Hepatic stellate cell (primary cell): Measurements from ENCODE around the gene IGFN1.

Experiments
- DNase-seq: peaks from one replicate; pipeline ENCODE4 v3.0.0; 2011; ENCODE audit warnings: low spot score

The IGFN1 gene

DNA sequence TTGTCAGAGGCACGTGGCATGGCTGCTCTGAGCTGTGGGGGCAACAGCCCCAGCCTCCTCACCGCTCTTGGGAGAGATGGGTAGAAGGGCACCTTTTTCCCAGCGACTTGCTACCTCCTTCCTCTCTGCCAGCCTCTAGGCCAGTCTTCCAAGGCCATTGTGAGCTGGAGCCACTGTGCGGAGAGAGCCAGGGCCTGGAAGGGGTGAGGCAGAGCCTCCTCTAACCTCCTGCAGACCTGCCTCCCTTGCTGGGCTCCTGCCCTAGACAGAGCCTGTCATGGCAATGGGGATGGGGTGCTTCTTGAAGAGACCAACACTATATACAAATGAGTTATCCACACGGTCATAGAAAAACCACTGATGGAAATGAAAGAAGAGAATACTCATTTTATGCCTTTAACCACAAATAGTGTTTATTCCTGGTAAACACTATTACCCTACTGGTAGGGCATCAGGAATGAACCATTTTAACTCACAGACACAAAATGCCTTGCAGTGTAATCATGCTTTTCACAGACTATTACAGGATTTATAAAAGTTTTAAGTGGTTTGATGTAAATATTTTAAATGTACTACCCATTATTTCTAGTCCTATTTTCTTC, 5.0 kb upstream of the IGFN1 start:
- DNase-seq: no peak

DNA sequence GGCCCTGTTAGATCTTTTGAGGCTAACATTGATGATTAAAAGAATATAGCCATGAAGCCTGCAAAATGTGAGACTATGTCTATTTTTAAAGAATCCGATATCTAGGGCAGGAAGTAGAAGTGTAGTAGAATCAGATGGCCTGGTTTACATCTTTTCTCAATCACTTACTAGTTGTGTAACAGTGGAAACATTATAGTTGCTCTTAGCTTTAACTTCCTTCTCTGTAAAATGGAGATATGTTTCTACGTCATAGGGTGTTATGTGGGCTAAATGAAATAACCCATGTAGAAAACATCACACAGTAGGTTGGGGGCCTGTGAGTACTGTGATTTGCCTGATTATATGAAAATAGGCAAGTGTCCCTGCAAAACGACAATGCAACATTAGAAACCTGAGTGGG, 4.4 kb upstream of the IGFN1 start:
- DNase-seq: no peak

DNA sequence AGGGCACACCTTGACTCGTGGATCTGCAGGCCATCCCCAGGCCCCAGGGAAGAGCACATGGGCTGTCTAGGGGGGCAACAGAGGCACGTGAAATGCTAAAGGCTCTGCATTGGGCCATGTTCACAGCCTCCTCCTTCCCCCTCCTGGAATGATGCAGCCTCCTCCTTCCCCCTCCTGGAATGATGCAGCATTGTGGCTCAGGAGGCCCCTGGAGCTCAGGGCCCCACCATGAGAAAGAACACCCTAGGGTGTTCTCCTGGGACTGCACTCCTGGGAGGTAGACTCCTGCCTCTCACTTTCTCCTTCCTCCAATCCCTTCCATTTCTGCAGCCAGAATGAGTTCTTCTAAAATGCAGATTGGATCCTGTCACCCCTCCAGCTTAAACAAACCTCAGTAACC, 1.5 kb upstream of the IGFN1 start:
- no peak for DNase-seq

DNA sequence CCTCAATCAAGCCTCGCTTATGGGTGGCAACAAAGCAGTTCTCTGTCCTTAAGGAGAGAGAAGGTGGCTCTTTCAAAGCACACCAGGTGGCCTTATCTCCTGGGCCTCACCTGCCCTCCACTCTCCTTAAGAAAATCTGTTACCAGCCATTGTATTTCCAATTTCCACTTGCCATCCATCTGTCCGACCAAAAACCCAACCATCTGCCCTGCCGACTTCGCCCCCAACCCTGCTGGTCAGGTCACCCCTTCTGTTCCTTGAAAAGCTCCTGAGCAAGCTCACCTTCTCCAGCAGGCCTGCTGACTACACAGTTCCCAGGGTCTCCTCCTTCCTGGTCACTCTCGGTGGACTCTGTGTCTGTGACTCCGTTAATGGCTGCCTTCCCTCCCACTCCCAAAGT, 619 bp upstream of the IGFN1 start:
- no peak for DNase-seq

DNA sequence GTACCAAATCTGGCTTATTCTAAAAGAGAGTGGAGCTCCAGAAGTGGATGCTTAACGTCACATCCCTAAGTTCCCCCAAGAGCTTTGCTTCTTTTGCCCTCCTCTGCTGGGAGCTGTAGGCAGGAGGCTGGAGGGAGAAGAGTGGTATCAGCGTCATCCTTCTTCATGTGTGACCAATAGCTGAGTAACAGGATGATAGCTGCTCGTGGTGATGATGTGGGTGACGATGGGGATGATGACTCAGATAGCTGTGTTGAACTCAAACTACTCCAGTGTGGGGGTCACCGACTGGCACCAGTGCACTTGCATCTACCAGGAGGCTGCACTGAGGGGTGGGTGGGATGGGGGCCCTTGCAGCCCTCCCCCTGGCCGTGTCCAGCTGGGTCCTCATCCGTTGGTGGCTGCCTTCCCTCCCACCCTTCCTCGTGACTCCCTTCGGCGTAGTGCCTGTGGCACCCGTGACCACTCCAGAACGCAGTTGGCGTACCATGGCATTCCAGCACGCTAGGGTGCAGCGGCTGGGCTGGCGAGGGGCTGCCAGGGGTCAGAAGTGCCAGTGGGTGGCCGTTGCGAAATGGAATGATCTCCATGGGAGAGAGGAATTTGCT, 1.1 kb downstream of the IGFN1 start:
- peak; percentile 87 for DNase-seq

DNA sequence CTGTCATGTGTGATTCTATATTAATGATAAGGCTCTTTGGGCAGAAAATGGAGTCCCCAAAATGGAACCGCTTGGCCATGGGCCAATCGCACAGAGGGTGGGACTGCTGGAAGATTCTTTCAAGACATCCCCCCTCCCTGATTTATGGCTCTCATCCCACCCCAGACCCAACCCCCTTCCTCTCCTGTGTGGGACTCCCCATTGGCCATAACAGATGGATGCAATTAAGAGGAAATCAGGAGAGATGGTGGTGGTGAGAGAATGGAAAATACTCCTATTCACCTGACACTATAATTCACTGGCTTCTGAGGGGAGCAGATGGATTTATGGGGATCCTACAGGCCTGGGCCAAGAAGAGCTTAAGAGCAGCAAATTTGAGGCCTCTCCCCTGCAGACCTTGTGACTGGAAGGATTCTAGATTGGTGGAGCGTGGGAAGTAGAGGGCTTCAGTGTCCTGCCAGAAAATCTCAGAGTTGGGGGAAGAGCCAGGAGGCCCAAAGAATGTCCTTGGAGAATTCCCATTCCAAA, 1.7 kb downstream of the IGFN1 start:
- no peak for DNase-seq

DNA sequence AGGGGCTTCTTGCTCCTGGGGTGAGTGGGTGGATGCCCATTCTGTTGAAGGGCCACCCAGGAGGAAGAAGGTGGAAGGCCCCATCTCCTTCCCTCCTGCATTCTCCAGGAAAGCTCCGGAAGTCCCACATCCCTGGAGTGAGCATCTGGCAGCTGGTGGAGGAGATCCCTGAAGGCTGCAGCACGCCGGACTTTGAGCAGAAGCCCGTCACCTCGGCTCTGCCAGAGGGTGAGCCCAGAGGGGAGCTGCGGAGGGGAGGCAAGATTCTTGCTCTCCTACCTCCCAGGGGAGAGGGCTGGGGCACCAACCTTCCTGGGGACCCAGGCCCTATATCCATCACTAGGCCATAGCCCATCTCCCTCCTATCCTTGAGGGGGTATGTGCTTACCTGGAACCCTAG, 3.4 kb downstream of the IGFN1 start:
- DNase-seq: no peak

DNA sequence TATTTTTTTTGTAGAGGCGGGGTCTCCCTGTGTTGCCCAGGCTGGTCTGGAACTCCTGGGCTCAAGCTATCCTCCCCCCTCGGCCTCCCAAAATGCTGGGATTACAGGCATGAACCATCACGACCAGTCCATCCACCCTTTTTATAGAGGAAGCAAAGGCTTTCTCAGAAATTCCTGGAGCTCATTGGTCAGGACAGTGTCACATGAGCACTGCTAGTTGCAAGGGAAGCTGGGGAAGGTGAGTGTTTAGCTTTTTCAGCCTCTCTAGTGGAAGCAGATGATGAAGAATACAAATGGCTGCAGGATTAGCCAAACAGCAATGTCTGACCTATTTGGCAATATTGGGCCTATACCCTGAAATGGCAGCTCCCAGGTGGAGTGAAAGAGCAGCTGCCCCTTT, 8.0 kb downstream of the IGFN1 start:
- no peak for DNase-seq

DNA sequence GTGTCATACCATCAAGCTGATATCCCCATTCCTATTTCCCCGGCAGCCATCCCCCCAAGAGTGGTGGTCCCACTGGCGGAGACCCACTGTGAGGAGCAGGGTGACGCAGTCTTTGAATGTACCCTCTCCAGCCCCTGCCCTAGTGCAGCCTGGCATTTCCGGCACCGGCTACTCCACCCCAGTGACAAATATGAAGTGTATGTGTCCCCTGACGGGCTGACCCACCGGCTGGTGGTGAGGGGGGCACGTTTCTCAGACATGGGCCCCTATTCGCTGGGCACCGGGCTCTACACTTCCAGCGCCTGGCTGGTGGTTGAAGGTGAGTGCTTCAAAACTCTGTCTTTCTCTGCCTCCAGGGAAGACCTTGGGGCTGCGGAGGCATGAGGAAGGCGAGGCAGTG, 14.4 kb downstream of the IGFN1 start:
- no peak for DNase-seq

DNA sequence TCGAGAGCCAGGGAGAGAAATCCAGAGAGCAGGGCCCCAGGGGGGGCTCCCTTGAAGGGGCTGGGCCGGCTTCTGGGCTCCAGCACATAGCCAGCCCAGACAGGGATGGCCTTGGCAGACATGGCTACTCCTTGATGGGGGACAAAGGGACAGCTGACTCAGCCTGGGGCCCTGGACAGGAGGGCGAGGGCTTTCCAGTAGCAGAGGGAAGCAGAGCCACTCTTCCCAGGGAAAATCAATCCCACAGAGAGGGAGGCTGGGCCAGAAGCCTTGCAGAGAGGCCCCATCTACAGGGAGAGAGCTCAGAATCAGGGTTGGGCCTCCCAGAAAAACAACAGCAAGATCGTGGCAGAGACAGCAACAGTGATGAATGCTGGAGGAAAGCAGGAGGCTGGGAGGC, 15.6 kb downstream of the IGFN1 start:
- DNase-seq: no peak

DNA sequence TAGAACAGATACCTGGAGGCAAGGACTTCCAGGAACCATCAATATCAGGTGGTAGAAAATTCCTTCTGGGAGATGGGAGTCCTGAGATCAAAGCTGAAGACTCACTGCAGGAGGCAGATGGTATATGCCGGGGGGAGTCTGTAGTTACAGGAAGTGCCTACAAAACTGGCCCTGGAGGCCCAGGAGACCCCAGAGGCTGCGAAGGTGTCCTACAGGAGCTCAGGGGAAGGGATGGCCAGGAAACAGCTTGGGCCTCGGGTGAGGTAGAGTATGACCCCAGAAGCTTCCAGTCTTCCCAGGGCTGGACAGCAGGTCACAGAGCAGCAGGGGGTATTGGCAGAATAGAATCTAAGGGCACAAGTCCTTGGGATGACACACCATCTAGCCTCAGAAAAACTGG, 16.4 kb downstream of the IGFN1 start:
- no peak for DNase-seq

DNA sequence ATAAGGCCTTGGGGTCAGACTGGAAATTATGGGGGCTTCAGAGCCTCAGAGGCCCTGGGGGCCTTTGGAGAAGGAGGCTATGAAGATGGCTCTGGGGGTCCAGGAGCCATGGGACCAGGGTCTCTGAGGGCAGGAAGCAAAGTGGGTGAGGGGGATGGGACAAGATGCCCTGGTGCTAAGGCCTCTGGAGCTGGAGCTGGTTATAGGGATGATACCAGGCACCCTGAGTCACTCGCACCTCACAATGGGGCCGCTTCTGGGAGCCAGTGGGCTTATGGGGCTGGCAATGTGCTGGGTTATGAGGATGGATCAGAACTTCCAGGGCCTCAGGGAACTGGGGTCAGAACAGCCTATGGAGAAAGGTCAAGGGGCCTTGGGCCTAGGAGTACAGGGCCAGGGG, 17.6 kb downstream of the IGFN1 start:
- DNase-seq: no peak

DNA sequence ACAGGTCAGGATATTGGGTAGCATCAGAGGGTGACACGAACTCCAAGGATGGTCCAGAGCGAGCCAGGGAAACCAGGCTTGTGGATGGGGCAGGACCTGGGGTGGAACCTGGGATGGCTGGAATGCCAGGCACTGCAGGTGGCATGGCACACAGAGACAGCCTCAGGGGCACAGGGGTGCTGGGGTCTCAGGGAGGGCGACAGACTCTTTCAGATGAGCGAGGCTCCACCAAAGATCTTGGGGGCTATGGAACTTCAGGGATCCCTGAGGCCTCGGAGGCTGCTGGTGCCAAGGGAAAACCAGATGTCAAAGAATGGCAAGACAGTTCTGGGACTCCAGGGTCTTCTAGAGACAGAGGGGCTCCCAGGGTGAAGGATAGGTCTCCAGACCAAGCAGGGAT, 21.4 kb downstream of the IGFN1 start:
- no peak for DNase-seq

DNA sequence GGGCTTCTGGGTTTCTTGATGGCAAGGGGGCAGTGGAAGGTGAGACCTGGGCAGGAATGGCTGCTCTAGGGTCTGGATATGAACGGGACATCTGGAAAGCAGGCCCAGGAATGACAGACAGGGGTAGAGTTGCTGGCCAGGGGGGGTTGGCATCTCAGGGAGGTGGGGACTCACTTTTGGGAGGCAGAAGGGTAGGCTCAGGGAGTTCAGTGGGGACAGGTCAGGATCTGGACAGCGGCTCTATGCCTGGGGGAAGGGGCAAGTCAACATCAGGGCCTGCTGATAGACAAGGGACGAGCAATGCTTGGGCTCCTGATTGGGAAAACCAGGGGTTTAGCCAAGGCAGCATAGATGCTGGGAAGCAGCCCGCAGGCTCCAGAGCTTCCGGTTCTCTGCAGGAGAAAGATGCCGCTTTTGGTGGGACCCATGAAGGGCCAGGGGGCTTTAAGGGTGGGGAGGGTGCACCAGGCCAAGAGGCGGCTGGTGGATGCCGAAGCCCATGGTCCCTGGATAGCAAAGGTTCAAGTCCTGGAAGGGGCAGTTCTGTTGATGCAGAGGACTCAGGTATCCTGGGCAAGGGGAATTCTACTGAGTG, 21.9 kb downstream of the IGFN1 start:
- DNase-seq: no peak

DNA sequence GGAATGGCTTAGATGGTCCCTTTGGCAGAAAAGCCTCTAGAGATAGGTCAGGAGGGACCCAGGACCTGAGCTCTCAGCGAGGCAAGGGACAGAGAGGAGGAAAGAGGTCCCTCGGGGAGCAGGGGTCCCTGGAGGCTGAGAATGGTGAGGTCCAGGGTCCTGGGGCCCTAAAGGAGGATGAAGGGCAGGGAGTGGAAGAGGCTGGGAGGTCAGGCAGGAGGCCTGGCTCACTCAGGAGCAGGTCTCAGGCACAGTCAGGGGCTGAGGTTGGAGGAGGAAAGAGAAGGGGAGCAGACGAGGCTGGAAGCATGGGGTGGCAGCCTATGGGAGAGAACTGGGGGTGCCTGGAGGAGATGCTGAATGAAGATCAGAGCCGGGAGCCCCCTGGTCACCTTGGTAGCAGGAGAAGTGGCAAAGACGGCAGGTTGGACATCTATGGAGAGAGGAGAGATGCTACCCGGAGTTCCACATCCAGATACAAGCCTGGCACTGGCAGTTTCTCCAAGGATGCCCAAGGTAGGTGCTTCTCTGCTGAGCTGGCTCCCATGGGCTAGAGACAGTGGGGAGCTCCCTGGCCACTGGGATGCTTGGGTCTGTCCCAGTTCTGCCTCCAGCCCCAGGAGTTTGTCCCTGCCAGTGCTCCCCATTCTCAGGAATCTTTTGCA, 22.6 kb downstream of the IGFN1 start:
- DNase-seq: no peak

DNA sequence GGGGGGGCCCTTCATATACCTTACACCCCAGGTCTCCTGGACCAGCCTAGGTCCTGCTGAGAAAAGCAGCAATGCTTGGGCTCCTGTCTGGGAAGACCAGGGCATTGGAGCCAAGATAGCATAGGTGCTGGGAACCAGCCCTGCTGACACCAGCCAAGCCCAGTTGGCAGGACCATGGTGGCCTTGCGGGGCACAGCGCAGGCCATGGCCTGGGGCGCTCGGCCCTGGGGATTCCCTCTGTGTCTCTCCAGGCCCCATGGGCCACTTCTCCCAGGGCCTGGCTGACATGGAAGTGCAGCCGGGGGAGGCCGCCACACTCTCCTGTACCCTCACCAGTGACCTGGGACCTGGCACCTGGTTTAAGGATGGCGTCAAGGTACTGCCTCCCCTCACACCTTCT, 23.3 kb downstream of the IGFN1 start:
- no peak for DNase-seq

DNA sequence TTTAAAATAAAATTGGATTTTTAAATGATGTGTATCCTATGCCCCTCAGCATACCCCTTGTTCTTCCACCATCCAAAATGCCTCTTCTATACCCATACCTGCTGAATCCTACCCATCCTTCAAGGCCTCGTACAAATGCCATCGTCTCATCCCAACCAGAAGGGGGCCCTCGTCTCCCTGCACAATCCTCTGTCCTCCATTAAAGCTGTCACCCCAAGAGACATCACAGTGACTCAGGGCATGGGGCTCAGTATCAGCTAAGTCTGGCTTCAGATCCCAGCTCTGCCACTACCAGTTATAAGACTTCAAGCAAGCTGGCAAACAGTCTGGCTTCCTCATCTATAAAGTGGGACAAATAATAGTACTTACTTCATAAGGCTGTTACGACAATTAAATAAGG, 23.8 kb downstream of the IGFN1 start:
- DNase-seq: no peak

DNA sequence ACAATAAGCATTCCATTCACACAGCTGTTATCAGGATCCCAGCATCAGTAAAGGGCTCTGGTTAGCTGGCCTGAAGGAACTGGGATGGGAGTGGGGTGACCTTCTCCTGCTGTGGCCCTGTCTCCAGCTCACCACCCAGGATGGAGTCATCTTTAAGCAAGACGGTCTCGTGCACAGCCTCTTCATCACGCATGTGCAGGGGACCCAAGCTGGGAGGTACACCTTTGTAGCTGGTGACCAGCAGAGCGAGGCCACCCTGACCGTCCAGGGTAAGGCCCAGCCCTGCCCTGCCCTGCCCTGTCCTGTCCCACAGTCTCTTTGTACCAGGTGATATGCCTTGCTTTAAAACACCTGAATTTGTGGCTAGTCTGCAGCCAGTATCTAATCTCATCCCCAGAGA, 24.3 kb downstream of the IGFN1 start:
- no peak for DNase-seq

DNA sequence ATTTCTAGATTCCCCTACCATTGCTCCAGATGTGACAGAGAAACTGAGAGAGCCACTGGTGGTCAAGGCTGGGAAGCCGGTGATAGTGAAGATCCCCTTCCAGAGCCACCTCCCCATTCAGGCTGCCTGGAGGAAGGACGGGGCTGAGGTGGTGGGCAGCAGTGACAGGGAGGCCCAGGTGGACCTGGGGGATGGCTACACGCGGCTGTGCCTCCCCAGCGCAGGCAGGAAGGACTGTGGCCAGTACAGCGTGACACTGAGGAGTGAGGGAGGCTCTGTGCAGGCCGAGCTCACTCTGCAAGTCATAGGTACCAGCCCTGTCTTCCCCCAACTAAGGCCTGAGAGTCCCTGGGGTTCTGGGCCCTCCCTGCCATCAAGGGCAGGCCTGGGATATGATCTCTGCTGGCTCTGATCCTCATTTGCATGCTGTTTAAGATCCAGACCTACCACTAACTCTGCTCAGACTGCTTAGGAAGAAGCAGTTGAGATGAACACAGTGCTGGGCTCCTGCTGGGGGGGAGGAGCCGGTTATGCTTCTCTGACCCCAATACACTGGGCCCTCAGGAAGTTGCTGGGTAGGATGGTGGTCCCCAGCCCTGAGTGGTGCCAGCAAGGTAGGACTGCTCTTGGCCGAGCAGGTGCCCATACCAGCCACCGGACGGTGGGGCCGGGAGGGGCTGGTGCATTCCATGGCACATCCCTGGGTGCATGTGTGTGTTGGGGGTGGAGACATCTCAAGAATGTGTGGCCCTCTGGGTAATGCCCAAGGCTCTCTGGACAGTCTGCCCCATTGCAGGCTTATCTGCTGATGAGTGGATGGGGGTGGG, 25.1 kb downstream of the IGFN1 start:
- no peak for DNase-seq

DNA sequence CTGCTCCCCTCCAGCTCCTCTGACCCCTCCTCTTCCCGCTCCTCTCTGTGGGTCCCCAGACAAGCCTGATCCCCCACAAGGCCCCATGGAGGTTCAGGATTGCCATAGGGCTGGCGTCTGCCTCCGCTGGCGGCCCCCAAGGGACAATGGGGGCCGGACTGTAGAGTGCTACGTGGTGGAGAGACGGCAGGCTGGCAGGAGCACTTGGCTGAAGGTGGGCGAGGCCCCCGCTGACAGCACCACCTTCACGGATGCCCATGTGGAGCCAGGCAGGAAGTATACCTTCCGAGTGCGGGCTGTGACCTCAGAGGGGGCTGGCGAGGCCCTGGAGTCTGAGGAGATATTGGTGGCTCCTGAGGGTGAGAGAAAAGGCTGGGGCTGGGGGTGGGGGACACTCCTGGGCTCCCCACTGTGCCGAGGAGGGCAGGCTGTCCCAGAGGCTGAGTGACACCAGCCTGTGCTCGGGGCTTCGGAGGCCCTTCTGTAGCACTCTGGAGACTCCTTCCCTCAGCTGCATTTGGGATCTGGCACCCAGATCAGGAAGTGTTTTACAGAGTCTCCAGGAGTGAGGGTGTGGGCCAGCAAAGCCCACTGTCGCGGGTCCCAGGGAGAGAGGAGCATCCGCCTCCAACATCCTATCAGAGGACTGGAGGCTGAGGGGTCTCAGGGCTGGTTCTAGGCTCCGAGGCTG, 25.9 kb downstream of the IGFN1 start:
- DNase-seq: no peak

DNA sequence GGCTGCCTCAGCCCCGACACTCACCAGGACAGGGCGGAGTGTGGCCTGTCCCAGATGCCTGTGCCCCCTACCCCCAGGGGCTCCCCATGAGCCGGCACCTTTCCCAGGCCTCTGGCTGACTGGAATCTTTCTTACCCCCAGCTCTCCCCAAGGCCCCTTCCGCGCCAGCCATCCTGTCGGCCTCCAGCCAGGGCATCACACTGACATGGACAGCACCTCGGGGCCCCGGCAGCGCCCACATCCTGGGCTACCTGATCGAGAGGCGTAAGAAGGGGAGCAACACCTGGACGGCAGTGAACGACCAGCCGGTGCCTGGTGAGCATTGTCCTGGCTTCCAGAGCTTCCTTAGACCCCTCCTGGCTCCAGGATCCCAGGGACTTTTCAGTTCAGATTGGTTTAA, 26.5 kb downstream of the IGFN1 start:
- DNase-seq: no peak

DNA sequence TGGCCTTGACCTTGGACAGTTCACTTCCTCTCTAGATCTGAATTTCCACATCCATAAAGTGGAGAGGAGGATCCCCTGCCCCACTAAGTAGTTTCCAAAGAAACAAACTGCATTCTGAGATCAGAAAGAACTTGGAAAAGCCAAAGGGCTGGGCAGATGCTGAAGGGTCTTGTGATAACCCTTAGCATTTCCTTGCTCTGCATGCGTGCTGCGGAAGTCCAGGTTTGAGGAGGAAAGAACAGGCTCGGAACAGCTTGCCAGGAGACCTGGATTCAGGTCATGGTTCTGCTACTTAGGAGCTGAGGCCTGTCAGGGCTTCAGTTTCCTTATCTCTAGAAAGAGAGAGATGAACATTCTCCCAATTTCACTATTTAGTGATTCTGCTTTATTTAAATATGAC, 27.2 kb downstream of the IGFN1 start:
- DNase-seq: no peak
